WTC11 (cell line): ENCODE data around the gene TMEM114.
"Not testable (repeated sequence)": the region's sequence is repeated elsewhere in the genome, so short reads cannot be mapped to it uniquely, and the experiment has no call there.

Experiments used
- TF ChIP-seq, protein P1 (sequence below): sonication (generic); formaldehyde crosslinking; IDR thresholded peaks from 2 replicates; pipeline ENCODE4 v1.8.0; 2022; ENCODE audit warnings: mild to moderate bottlenecking, missing genetic modification reagents
- TF ChIP-seq, protein P2 (sequence below): fragments of 200-600 bp; IDR thresholded peaks from 2 replicates; pipeline ENCODE4 v1.8.0; 2022; ENCODE audit warnings: antibody characterized with exemption
- TF ChIP-seq, protein P3 (sequence below): sonication (generic); formaldehyde crosslinking; IDR thresholded peaks from 2 replicates; pipeline ENCODE4 v1.8.0; 2022; ENCODE audit warnings: mild to moderate bottlenecking, missing genetic modification reagents
- TF ChIP-seq, protein P4 (sequence below): sonication (generic); formaldehyde crosslinking; IDR thresholded peaks from 2 replicates; pipeline ENCODE4 v1.8.1; 2022; ENCODE audit warnings: low read depth, missing genetic modification reagents, borderline replicate concordance

DNA sequence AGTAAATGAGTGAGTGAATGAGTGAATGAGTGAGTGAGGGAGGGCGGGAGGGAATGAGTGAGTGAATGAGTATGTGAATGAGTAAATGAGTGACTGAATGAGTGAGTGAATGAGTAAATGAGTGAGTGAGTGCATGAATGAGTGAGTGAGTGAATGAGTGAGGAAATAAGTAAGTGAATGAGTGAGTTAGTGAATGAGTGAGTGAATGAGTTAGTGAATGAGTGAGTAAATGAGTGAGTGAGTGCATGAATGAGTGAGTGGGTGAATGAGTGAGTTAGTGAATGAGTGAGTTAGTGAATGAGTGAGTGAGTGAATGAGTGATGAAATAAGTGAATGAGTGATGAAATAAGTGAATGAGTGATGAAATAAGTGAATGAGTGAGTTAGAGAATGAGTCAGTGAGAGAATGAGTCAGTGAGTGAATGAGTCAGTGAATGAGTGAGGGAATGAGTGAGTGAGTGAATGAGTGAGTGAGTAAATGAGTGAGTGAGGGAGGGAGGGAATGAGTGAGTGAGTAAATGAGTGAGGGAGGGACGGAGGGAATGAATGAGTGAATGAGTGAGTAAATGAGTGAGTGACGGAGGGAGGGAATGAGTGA lies 26.3 kb downstream of the TMEM114 start:
- TF ChIP-seq, protein P1, sequence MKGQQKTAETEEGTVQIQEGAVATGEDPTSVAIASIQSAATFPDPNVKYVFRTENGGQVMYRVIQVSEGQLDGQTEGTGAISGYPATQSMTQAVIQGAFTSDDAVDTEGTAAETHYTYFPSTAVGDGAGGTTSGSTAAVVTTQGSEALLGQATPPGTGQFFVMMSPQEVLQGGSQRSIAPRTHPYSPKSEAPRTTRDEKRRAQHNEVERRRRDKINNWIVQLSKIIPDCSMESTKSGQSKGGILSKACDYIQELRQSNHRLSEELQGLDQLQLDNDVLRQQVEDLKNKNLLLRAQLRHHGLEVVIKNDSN = not testable (repeated sequence)
- TF ChIP-seq, protein P2, sequence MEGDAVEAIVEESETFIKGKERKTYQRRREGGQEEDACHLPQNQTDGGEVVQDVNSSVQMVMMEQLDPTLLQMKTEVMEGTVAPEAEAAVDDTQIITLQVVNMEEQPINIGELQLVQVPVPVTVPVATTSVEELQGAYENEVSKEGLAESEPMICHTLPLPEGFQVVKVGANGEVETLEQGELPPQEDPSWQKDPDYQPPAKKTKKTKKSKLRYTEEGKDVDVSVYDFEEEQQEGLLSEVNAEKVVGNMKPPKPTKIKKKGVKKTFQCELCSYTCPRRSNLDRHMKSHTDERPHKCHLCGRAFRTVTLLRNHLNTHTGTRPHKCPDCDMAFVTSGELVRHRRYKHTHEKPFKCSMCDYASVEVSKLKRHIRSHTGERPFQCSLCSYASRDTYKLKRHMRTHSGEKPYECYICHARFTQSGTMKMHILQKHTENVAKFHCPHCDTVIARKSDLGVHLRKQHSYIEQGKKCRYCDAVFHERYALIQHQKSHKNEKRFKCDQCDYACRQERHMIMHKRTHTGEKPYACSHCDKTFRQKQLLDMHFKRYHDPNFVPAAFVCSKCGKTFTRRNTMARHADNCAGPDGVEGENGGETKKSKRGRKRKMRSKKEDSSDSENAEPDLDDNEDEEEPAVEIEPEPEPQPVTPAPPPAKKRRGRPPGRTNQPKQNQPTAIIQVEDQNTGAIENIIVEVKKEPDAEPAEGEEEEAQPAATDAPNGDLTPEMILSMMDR = not testable (repeated sequence)
- TF ChIP-seq, protein P3, sequence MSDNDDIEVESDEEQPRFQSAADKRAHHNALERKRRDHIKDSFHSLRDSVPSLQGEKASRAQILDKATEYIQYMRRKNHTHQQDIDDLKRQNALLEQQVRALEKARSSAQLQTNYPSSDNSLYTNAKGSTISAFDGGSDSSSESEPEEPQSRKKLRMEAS (CRISPR knock-in tag) = not testable (repeated sequence)
- TF ChIP-seq, protein P4, sequence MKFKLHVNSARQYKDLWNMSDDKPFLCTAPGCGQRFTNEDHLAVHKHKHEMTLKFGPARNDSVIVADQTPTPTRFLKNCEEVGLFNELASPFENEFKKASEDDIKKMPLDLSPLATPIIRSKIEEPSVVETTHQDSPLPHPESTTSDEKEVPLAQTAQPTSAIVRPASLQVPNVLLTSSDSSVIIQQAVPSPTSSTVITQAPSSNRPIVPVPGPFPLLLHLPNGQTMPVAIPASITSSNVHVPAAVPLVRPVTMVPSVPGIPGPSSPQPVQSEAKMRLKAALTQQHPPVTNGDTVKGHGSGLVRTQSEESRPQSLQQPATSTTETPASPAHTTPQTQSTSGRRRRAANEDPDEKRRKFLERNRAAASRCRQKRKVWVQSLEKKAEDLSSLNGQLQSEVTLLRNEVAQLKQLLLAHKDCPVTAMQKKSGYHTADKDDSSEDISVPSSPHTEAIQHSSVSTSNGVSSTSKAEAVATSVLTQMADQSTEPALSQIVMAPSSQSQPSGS (CRISPR knock-in tag) = not testable (repeated sequence)
